ENCODE measurements around the gene ADGRL1.
A peak's percentile ranks its signal among the peaks of the same experiment; 100 is the strongest.

Gene ADGRL1

GRCh38 chr19:14114854-14115253 is 91.1 kb downstream of the ADGRL1 start:
- DNase-seq: peak in 19 of 51 donors; percentile 5 to 42 (median 20)

GRCh38 chr19:14114439-14114838 is 91.5 kb downstream of the ADGRL1 start:
- DNase-seq: no peak

- peak in 9 of 51 donors; percentile 6 to 34 (median 16) for DNase-seq
Observed at GRCh38 chr19:14113762-14114414, 92.1 kb downstream of the ADGRL1 start.

GRCh38 chr19:14112809-14113385 is 93.1 kb downstream of the ADGRL1 start:
- peak in 5 of 51 donors; percentile 6 to 13 (median 11) for DNase-seq

GRCh38 chr19:14112051-14112808 is 93.7 kb downstream of the ADGRL1 start:
- peak in 1 of 51 donors; percentile 9 for DNase-seq

- no peak for DNase-seq
Observed at GRCh38 chr19:14111486-14111885, 94.5 kb downstream of the ADGRL1 start.

GRCh38 chr19:14110650-14111049 is 95.3 kb downstream of the ADGRL1 start:
- DNase-seq: no peak

- peak in 6 of 51 donors; percentile 13 to 48 (median 26) for DNase-seq
Observed at GRCh38 chr19:14107581-14108461, 98.1 kb downstream of the ADGRL1 start.

- no peak for DNase-seq
Observed at GRCh38 chr19:14106840-14107239, 99.1 kb downstream of the ADGRL1 start.

GRCh38 chr19:14105680-14106079 is 100.3 kb downstream of the ADGRL1 start:
- no peak for DNase-seq

- no peak for DNase-seq
Observed at GRCh38 chr19:14103310-14103709, 102.7 kb downstream of the ADGRL1 start.

- DNase-seq: no peak
Observed at GRCh38 chr19:14102756-14103155, 103.2 kb downstream of the ADGRL1 start.

- no peak for DNase-seq
Observed at GRCh38 chr19:14102102-14102696, 103.8 kb downstream of the ADGRL1 start.

GRCh38 chr19:14101003-14101545 is 104.9 kb downstream of the ADGRL1 start:
- no peak for DNase-seq
